Keratinocyte (primary cell): ENCODE results near the gene FAM83C. TPM values are rescaled to one million over a fixed set of nuclear protein-coding genes. Genes with fewer than 3 reads are reported as not detected.

Source experiments
- DNase-seq: peaks from one replicate; pipeline ENCODE4 v3.0.0-alpha.2; 2011; ENCODE audit warnings: low read depth, missing footprints, low spot score
- FAIRE-seq: peaks from 2 replicates; lab custom pipeline; 2011; peaks lifted over from hg19 to GRCh38; lab: Jason Lieb, UNC
- H2AFZ ChIP-seq: 2 replicates; pipeline ENCODE4 v1.6.0; 2012; ENCODE audit warnings: low read length, control low read depth, inconsistent platforms; ENCODE audit not compliant: control insufficient read depth
- H3K27ac ChIP-seq: 2 replicates; pipeline ENCODE4 v1.5.1; 2011; ENCODE audit warnings: low read length; ENCODE audit not compliant: control insufficient read depth, insufficient read depth
- H3K27me3 ChIP-seq: 3 replicates; pipeline ENCODE4 v1.6.0; 2011; ENCODE audit warnings: low read length; ENCODE audit not compliant: control insufficient read depth, insufficient read depth; ENCODE audit errors: extremely low read depth
- H3K36me3 ChIP-seq, 2 experiments: 2 replicates in 1 of 2; 3 replicates in 1 of 2; pipeline ENCODE4 v1.5.1; 2011; ENCODE audit warnings: low read length in 2 of 2, mild to moderate bottlenecking in 1 of 2; ENCODE audit not compliant: control insufficient read depth in 2 of 2, insufficient read depth in 2 of 2; ENCODE audit errors: extremely low read depth in 1 of 2
- H3K4me1 ChIP-seq: 3 replicates; pipeline ENCODE4 v1.5.1; 2011; ENCODE audit warnings: low read length; ENCODE audit not compliant: control insufficient read depth, insufficient read depth; ENCODE audit errors: extremely low read depth
- H3K4me2 ChIP-seq: 3 replicates; pipeline ENCODE4 v1.6.0; 2011; ENCODE audit warnings: low read depth, low read length; ENCODE audit not compliant: control insufficient read depth, insufficient read depth; ENCODE audit errors: extremely low read depth
- H3K4me3 ChIP-seq, 3 experiments: fragments of 200-600 bp in 1 of 3; sonication (generic) in 1 of 3; 2 replicates in 2 of 3; 3 replicates in 1 of 3; pipeline ENCODE4 v1.5.1; 2011 to 2016; ENCODE audit warnings: low read length in 3 of 3, mild to moderate bottlenecking in 3 of 3, control low read depth in 2 of 3, inconsistent platforms in 1 of 3, low read depth in 1 of 3, mixed read lengths in 1 of 3, mixed run types in 1 of 3, moderate library complexity in 1 of 3; ENCODE audit not compliant: control insufficient read depth in 2 of 3, insufficient read depth in 2 of 3; ENCODE audit errors: extremely low read depth in 1 of 3
- H3K79me2 ChIP-seq: 2 replicates; pipeline ENCODE4 v1.6.0; 2012; ENCODE audit warnings: low read length; ENCODE audit not compliant: control insufficient read depth, insufficient read depth
- H3K9ac ChIP-seq: 3 replicates; pipeline ENCODE4 v1.6.0; 2011; ENCODE audit warnings: low read length; ENCODE audit not compliant: control insufficient read depth, insufficient read depth; ENCODE audit errors: extremely low read depth
- H3K9me1 ChIP-seq: 3 replicates; pipeline ENCODE4 v1.6.0; 2011; ENCODE audit warnings: low read length; ENCODE audit not compliant: control insufficient read depth, insufficient read depth; ENCODE audit errors: extremely low read depth
- H3K9me3 ChIP-seq: 2 replicates; pipeline ENCODE4 v1.5.1; 2012; ENCODE audit warnings: low read depth, low read length; ENCODE audit not compliant: control insufficient read depth
- H4K20me1 ChIP-seq: 3 replicates; pipeline ENCODE4 v1.6.0; 2011; ENCODE audit warnings: low read length; ENCODE audit not compliant: control insufficient read depth, insufficient read depth; ENCODE audit errors: extremely low read depth
- CTCF ChIP-seq, 3 experiments: IDR thresholded peaks in 1 of 3; conservative IDR thresholded peaks in 1 of 3; optimal IDR thresholded peaks in 1 of 3; 2 replicates in 2 of 3; 3 replicates in 1 of 3; pipeline versions ENCODE3 to v1.5.1; 2011; ENCODE audit warnings: low read length in 3 of 3, mild to moderate bottlenecking in 3 of 3, moderate library complexity in 2 of 3, control low read depth in 1 of 3, inconsistent platforms in 1 of 3; ENCODE audit not compliant: insufficient read depth in 2 of 3; ENCODE audit errors: extremely low read depth in 1 of 3
- EZH2 ChIP-seq: IDR thresholded peaks from one replicate; pipeline ENCODE4 v1.6.1; 2012; ENCODE audit warnings: inconsistent platforms, mild to moderate bottlenecking, low read length, moderate library complexity
- dilution Hi-C: fragments of 300-500 bp; cut with MboI; formaldehyde crosslinking; loops from one replicate; pipeline ENCODE4 v1.7.0; 2020; ENCODE audit warnings: low sequenced_read_pairs; ENCODE audit not compliant: extremely low pct_ligation_motif_present
- polyA plus RNA-seq, 5 experiments: library from polyadenylated mRNA; depleted of rRNA in 3 of 5; stranded (reverse) in 3 of 5; stranded (forward) in 1 of 5; unstranded in 1 of 5; fragments of >200 nt; gene quantifications; 1 replicate in 1 of 5; 2 replicates in 3 of 5; 3 replicates in 1 of 5; pipeline versions ENCODE4 v1.2.1 to v1.2.3, GENCODE V29; 2011 to 2012; ENCODE audit warnings: missing spikeins in 2 of 5, low read depth in 1 of 5, low replicate concordance in 1 of 5

Gene FAM83C
- polyA plus RNA-seq, 1 donor (not counting 4 experiments of a cell fraction or from before 2014, with no cell fraction given), result 12.4 TPM

DNA sequence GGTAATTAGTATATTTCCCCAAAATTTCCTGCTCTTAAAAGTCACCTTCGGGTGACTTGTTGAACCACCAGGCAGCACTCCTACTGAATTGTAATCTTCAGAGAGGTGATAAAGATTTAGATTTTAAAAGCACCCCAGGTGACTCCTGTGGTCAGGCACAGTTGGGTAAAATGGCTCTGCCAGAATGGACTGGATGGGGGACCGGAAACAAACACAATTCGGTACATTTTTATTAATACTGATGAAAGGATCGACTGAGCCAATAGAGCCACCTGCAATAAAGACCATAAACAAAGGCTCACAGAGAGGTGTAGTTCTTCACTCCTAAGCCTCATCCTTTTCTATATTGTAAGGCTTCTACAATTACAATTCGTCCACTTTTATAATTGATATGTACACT lies 19.6 kb upstream of the FAM83C start:
- H3K9me3 ChIP-seq, result no peaks in the 10 kb centered on the region
- H3K27me3 ChIP-seq, result no peaks in the 10 kb centered on the region
- DNase-seq, result no peak
- H3K4me2 ChIP-seq, result peak overlapping the region; percentile 43
- no peak overlapping the region for H2AFZ ChIP-seq
- dilution Hi-C loops, result no loop called here
- H3K4me1 ChIP-seq, result peaks cover 69% of the 10 kb centered on the region
- no peaks in the 10 kb centered on the region for H3K79me2 ChIP-seq
- H4K20me1 ChIP-seq, result no peaks in the 10 kb centered on the region
- no peaks in the 10 kb centered on the region for H3K9me1 ChIP-seq
- peaks cover 0 to 6% of the 10 kb centered on the region in 2 experiments for H3K36me3 ChIP-seq
- H3K27ac ChIP-seq, result peak overlapping the region; percentile 74
- no peak overlapping the region for H3K4me3 ChIP-seq
- peak overlapping the region; percentile 38 for H3K9ac ChIP-seq
- TF ChIP-seq EZH2 (no peak), CTCF (optimal IDR thresholded peaks at IDR 0.05 in 1 of 3, IDR thresholded peaks at IDR 0.05 in 1 of 3, conservative IDR thresholded peaks at IDR 0.05 in 1 of 3; ENCODE audit: extremely low read depth in 1 of 3, insufficient read depth in 2 of 3, low read length in 3 of 3) (no peak)
- FAIRE-seq, result no peak

- Histone ChIP-seq H3K27me3 (no peaks in the 10 kb centered on the region), H3K4me3 (no peak overlapping the region), H4K20me1 (no peaks in the 10 kb centered on the region), H3K9me1 (no peaks in the 10 kb centered on the region), H3K79me2 (no peaks in the 10 kb centered on the region), H3K36me3 (peaks cover 0 to 10% of the 10 kb centered on the region in 2 experiments), H2AFZ (no peak overlapping the region), H3K9ac (peak overlapping the region; percentile 38), H3K4me2 (peak overlapping the region; percentile 43), H3K27ac (peak overlapping the region; percentile 74), H3K9me3 (no peaks in the 10 kb centered on the region), H3K4me1 (peaks cover 73% of the 10 kb centered on the region)
- no peak for TF ChIP-seq CTCF (optimal IDR thresholded peaks at IDR 0.05 in 1 of 3, IDR thresholded peaks at IDR 0.05 in 1 of 3, conservative IDR thresholded peaks at IDR 0.05 in 1 of 3; ENCODE audit: extremely low read depth in 1 of 3, insufficient read depth in 2 of 3, low read length in 3 of 3)
- TF ChIP-seq EZH2, result no peak
- no peak for DNase-seq
- dilution Hi-C loops, result no loop called here
- FAIRE-seq, result no peak
Measured at GRCh38 chr20:35311409-35311808, 19.2 kb upstream of the FAM83C start.
